ENCODE measurements around the gene KCNJ5.
A peak's percentile ranks its signal among the peaks of the same experiment; 100 is the strongest.

Gene KCNJ5

DNA sequence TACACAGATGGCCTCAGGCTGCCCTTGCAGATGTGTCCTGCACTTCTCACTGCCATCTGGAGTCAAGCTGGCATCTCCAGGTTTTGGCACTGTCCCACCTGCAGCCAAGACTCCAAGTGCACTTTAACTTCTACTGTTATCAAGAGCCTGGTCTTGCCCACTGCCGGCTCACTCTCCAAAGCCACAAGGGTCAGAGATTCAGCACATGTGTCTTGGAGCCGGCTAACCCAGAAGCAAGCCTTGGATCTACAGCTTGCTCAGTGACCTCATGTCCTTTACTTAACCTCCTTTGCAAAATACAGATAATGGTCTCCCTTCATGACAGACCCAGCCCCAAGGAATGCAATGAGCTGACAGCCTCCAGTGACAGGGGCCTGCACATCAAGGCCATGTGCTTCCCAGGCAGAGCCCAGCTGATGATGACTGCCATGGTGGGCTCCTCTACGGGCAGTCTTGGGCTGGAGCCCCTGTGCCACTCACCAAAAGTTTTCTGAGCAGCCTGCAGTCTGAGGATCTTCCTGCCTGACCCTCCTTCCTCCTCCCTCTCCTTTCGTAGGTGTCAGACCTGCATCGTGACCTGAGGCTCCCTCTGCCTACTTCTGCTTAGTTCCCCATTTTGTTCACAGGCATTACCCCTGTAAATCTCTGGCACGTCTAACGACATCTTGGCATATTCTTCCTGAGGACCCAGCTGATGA, 42.5 kb downstream of the KCNJ5 start:
- no peak for DNase-seq (ENCODE audit: low spot score)

DNA sequence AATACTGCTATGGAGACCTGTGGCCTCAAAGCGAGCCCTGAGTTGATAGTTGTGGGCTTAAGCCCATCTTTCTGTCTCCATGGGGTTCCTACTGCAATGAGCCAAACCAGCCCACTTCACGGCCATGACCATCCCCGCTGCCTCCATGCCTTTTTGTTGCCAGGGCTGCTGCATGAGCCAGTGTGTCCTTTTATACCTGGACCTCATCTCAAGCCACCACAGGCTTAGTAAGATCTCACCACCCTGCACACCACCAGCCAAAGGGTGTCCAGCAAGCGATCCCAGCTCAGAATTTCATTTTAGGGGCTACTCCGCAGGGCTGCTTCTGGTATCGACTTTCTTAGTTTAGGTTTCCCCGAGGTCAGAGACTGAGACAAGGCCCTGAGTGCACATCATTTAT, 43.2 kb downstream of the KCNJ5 start:
- no peak for DNase-seq (ENCODE audit: low spot score)

DNA sequence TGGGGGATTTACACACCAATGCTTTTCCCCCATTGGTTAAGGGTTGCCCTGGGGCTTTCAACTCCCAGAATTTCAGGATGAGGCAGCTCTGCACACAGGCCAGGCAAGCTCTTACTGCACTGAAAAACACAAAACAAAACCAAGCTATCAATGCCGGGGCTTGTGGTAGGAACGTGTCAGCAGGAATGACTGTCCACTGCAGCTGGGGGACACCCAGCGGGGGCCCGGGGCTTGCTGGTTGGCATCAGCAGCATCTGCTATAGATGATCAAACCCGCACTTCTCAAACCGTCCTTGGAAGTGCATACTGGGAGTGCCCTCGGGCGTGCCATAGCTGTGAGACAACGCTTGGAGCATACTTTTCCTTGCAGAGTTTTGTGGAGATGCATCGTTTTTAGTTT, 43.8 kb downstream of the KCNJ5 start:
- no peak for DNase-seq (ENCODE audit: low spot score)

DNA sequence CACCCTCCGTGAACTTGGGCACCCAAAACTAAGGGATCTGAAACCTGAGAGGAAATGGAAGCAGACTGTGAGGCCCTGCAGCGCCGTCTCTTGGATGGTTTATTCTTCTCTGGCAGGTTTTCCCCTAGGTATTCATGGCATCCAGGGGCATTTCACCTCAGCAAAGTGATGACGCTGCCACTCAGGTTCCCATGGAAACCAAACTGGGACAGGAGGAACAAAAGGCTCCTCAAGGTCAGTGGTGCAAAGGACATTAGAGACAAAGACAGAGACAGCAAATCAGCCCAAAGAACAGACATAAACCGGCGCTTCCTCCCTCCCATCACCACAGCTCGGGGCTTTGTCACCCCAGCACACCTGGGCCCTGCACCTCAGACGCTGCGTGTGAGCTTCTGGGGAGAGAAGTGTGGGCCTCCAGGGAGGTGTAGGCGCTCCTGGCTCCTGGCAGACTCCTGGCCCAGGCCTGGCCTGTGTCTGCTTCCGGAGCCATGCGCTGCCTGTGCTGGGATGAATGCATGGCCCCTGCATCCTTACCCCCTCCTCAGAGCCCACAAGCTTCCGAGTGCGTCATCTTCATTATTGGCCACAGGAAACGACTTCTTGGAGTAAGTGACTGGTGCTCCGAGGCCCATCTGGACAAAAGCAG, 45.6 kb downstream of the KCNJ5 start:
- peak; percentile 75 for DNase-seq (ENCODE audit: low spot score)

DNA sequence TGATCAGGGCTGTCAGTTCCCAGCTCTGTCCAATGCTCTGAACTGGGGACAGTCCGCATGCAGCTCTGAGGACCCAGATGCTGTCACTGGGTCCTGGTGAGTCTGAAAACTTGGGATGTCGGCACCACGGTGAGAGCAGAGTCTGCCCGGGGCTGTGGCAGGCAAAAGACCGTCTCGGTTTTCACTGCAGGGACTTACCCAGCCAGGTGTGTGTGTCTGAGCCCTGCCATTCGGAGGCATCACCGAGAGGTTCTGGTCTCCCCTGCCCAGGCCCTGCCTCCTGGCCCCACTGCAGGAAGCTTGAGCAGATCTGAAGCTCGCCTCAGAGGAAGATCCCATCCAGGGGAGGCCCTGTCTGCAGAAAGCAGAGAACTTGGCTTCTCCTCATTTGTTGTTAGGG, 46.3 kb downstream of the KCNJ5 start:
- DNase-seq (ENCODE audit: low spot score): no peak

DNA sequence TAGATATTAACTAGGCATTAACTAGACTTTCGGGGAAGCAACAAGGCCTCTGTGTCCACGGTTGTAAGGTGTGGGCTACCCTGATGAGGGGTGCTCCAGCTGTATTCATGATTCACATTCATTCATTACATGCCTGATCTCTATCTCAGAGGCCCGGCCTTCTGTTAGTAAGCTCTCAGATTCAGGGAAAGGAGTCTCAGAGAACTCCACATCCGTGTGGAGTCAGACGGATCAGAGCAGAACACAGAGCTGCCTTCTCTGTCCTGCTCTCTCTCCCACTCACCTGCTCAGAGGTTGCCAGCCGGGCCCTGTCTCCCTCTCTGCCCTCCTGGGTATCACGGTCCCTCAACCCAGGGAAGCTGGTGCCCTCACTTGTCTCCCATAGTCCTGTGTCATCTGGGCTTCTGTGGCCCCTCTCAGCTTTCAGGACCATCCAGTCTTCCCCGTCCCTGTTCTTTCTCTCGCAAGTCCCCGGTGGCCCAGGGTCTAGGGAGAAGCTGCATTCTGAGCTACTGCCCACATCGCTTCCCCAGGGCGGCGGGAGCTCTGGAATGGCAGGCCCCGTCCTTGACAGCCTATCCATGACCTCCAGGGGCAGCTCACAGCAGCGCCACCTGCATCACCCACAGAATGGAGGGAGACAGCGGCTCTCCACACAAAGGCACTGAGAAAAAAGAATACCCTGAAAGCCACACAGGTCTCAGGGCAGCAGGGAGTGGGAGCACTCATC, 47.2 kb downstream of the KCNJ5 start:
- no peak for DNase-seq (ENCODE audit: low spot score)

DNA sequence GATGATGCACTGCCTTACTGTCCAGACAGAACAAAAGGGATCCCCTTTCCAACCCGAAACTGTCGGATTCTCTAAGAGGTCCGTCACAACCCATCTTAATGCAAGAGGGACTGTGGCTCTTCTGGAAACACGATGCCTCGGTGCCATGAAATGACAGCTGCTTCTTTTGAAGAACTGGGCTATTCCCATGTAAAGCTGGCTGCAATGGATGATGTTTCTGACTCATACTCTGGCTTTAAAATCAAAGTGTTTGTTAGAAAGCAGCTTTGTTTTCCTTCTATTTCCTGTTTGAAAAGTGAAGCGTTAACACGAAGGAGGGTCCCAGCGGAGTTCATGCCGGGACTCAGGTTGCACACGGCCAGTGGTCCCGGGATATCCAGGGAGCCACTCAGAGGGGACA, 48.4 kb downstream of the KCNJ5 start:
- no peak for DNase-seq (ENCODE audit: low spot score)

DNA sequence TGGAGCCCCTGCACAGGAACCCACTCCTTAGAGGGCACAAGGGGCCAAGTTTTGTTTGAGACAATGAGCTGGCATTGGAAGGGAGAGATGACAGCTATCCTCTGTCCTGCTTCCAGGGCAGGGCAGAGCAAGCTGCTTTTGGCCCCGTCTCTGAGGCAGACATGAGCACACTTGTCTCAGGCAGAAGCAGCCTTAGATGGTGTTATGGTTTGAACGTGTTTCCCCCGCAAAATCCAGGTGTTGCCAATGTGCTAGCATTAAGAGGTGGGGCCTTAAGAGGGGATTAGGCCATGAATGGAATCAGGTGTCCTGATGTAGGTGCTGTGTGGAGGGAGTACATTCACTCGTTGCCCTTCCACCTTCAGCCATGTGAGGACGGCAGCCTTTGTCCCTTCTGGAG, 49.0 kb downstream of the KCNJ5 start:
- DNase-seq (ENCODE audit: low spot score): no peak

DNA sequence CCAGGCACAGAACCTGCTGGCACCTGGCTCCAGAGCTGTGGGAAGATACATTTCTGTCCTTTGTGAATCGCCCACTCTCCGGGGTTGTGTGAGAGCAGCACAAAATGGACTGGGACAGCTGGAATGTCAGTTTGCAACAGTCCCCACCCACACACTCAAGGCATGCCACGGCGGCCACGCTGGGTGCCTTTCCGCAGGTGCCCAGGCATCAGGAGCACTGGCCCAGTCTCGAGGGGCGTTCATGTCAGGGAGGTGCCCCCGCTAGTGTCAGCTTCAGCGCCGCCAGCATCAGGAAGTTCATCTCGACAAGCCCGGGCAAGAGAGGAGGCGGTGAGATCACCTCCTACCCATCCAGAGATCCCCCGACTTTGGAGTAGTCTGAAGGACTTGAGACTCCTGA, 49.4 kb downstream of the KCNJ5 start:
- no peak for DNase-seq (ENCODE audit: low spot score)

DNA sequence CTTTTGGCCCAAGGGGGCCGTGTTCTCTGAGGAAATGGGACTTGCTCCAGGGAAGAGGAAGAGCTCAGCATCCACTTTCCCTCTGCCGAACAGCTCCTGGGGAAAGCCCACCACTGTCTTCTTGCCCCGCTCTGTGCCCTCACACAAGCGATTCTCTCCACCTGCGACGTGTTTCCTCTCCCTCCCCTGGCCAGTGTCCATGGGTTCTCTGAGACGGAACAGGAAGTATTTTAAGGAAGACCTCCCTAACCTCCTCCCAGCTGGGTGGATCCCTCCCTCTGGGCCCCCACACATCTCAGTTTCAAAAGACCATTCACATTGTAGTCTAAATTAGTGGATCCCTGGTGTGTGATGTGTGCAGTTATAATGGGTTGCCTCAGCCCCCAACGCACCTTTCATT, 50.0 kb downstream of the KCNJ5 start:
- DNase-seq (ENCODE audit: low spot score): no peak

DNA sequence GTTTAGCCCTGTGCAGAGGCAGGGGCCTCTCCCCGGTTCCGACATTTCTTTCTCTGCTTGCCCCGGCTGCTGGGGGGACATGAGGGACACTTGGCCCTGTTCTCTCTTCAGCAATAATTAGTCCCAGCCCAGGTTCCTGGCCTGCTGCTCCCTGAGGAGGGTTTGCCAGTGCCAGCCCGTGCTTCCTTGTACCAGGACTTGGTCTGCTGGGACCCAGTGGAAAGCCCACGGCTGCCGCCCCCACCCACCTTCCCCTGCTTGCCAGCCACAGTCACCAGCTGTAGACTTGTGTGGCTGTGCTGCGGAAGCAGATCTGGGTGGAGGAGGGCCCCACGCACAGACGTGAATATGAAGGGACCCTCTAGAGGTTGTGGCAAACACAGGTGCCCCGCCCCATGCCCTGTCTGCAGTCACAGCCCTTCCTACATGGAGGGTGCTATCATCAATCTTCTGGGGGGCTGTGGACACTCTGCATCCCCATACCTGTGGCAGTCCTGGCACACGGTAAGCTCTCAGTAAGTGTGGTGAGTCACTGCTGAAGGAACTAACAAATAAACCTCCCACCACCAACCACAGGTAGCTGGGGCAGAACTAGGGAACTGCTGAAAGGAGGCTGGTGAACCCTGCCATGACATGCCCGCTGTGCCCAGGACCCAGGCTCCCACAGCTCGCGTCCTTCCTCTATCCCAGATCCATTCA, 50.6 kb downstream of the KCNJ5 start:
- no peak for DNase-seq (ENCODE audit: low spot score)

DNA sequence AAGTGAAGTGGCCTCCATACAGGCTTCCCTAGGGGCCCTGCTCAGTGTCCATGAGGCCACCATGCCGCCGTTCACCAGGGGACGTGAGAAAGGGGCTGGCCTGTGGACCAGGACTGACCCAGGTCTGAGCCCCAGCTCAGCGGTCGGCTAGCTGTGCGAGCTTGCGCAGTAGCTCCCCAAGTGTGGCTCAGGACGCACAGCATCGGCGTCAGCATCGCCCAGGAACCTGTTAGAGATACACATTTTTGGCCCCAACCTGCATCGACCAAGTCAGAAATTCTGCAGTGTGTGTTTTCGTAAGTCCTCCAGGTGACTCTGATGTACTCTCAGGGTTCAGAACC, 51.1 kb downstream of the KCNJ5 start:
- DNase-seq (ENCODE audit: low spot score): no peak

DNA sequence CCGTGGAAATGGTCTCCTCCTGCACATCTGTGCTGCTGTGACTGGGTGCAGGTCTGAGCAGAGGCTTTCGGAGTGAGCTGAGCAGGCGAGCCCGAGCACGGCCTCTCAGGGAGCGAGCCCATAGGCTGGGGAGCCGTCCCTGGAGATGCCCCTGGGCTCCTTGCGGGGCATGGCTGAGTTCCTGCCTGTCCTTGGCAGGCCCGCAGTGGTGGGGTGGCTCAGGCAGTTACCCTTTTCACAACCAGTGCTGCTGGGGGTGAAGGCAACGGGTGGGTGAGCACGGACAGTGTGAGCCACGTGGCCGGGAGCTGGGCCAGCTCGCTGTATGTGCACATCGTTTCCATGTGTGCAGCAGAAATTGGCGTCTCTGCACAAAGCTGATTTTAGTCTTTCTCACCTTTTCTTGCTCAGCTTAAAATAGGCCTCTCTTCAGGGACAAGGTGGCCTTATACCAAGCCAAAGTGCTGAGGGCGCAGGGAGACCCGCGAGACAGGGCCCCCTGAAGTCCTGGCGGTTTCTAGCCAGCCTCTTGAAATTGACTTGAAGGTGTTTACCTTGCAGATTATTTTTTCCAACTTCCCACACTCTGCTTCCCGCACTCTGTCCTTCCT, 51.8 kb downstream of the KCNJ5 start, which contains the start of gene TP53AIP1:
Gene TP53AIP1, minus strand, starts transcription at position 55 of the 611 bp plus-strand sequence. CDS start 5,053 bp downstream, outside the sequence.
- DNase-seq (ENCODE audit: low spot score): no peak

DNA sequence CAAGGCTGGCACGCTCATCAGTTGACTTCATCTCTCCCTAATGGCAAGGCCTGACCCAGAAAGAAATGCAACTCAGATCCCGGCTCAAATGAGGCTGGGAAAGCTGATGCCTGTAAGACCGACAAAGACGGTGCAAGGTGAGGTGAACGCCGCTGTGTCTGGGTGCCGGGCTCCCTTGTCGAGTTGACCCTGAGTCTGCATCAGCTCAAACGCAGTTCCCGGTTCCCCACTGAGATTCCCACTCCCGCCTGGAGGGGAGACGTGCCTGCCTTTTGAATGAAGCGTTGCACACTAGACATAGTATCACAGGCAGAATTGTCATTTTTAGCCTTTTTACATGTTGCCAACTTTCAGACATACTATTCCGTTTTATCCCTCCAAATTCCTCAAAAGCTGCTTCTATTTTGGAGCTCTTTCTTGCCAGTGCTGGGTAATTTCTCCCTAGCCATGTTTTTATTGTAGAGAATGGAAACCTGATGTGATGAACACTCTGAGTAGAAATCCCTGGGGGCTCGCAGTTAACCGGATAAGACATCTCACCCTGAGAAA, 52.3 kb downstream of the KCNJ5 start:
- DNase-seq (ENCODE audit: low spot score): no peak

DNA sequence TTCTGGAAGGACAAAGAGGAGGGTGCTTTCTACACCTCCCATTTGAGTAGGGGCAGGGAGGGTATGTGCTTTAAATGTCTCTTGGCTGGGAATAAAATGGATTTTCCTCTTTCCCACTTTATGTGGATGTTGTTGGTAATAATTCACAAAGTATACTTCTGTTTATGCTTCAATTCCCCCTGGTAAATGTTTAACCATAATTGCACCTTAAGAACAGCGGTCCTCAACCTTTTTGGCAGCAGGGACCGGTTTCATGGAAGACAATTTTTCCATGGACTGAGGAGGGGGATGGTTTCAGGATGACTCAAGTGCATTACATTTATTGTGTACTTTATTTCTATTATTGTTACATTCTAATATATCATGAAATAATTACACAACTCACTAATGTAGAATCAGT, 55.5 kb downstream of the KCNJ5 start:
- no peak for DNase-seq (ENCODE audit: low spot score)

DNA sequence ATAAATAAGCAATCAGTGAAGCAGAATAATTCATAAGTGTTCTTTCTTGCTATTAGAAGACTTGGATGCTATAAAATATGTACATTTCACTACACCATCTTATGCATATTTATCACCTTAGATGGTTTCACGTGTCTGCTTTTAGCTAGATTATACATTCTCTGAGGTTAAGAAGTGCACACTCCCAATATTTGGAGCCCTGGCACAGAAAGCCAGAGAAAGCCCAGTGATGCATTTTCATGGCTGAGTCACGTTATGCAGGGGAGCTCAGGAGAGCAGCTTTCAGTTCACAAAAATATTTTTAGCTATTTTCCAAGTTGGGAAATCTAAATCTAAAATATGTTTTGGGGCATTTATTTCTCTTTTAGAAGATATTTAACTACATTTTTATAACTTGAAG, 56.6 kb downstream of the KCNJ5 start:
- no peak for DNase-seq (ENCODE audit: low spot score)

DNA sequence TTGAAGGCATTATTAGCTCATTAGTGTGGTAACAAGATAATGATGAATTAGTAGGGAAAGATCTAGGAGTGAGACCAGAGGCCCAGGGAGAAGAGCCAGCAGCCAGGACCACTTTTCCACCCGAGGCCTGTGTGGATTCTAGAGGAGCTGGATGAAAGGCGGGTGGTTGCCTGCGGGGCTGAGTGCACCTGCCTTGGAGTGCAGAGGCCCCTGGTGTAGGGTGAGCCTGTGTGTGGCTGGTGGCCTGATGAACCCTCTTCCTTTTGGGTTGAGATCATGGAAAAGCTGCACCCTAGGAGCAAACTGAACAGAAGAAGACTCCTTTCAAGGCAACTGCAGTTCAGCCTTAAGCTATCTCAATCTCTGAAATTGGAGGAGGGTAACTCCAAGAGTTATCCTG, 57.4 kb downstream of the KCNJ5 start:
- peak; percentile 47 for DNase-seq (ENCODE audit: low spot score)

DNA sequence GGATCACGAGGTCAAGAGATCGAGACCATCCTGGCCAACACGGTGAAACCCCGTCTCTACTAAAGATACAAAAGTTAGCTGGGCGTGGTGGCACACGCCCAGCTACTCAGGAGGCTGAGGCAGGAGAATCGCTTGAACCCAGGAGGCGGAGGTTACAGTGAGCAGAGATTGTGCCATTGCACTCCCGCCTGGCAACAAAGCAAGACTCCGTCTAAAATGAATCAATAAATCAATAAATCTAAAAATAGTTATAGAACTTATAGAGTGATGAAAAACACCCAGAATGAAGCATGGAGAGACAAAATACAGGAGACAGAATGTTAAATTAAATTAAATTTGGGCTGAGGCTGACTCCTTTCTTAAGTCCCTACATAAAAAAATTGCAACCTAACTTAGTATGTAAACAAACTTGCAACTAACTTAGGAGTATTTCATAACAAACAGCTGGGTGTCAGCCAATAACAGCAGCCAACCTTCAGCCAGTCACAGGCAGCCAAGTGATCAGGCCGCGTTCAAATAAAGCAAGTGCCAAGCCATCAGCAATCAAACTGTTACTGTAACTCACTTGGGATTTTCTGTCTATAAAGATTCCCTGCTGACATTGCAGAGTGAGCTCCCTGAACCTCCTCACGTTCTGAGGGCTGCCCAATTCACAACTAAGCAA, 58.8 kb downstream of the KCNJ5 start:
- no peak for DNase-seq (ENCODE audit: low spot score)

DNA sequence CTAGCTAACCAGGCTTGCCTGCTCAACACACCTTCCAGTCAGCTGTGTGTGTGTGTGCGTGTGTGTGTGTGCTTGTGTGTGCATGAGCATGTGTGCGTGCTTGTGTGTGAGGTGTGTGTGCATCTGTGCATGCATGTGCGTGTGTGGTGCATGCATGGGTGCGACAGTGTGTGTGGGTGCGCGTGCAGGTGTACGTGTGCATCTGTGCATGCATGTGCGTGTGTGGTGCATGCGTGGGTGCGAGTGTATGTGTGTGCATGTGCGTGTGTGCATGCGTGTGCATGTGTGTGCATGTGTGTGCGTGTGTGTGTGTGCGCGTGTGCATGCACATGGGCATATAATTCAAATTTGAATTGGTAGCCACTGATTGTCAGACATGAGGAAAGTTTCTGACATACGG, 62.0 kb downstream of the KCNJ5 start:
- no peak for DNase-seq (ENCODE audit: low spot score)

DNA sequence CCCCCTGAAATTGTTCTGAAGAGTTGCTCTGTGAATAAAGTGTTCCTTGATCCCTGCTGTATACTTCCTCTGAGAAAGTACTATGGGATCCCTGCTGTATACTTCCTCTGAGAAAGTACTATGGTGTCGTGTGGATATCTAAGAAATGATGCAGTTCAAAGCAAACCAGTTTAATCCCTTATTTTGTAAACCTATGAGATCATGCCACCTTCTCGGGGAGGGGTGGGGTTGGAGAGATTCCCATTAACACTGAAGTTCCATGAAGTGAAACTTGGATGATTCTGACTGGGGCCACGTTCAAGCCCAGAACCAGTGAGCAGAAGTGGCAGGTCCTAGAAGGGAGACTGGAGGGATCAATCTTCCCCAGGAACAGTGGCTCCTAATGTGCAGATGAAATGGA, 64.5 kb downstream of the KCNJ5 start:
- DNase-seq (ENCODE audit: low spot score): no peak

DNA sequence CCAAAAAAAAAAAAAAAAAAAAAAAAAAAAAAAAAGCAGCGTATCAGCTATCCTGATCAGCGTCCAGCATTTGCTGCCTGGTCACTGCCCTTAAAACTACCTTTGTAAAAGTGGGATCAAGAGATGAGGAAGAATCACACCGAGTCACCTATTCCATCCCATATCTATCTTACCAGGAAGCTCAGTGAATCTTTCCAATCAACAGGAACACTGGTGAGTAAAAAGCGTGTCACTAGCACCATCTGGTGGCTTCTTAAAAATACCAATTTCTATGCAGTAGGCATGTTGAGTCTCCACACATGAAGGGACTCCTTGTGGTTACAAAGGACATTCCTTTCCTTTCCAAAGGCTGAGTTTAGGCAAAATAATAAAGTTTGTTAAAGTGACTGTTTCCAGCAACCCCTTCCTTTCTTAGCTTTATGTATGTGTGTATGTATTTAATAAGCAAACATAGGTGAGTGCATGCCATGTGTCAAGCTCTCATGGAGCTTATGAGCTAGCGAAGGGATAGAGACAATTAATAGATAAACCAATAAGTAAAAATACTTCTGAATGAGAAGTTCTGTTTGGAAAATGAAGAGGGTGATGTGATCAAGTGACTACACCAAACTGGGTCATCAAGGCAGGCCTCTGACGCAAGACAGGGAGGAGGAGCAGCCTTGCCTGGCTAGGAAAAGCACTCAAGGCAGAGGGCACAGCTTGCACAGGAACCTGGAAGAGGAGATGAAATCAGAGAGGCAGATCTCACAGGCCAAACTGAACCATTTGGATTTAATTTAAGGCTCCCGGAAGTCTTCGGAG, 65.4 kb downstream of the KCNJ5 start:
- peak; percentile 81 for DNase-seq (ENCODE audit: low spot score)
